Mucosa of descending colon (tissue), 3 donors: ENCODE data around the gene ALDH1A2. TPM values are rescaled to one million over a fixed set of nuclear protein-coding genes. Genes with fewer than 3 reads are reported as not detected.

Source experiments
- ATAC-seq: fragments of 200-7000 bp; cut with Tn5 transposase; one replicate; pipeline ENCODE4 v1.9.1; 2020; ENCODE audit warnings: mild to moderate bottlenecking, moderate library complexity
- DNase-seq, 3 donors: peaks; one replicate each; pipeline ENCODE4 v3.0.0-alpha.2; 2020
- H3K36me3 ChIP-seq: fragments of 200-600 bp; one replicate; pipeline ENCODE4 v1.8.0; 2021; ENCODE audit warnings: low read depth, mild to moderate bottlenecking
- H3K4me1 ChIP-seq: fragments of 200-600 bp; one replicate; pipeline ENCODE4 v1.8.0; 2021; ENCODE audit warnings: low read depth, mild to moderate bottlenecking
- H3K4me3 ChIP-seq: fragments of 200-600 bp; one replicate; pipeline ENCODE4 v1.8.0; 2021; ENCODE audit warnings: mild to moderate bottlenecking
- H3K9me3 ChIP-seq: fragments of 200-600 bp; one replicate; pipeline ENCODE4 v1.8.0; 2021; ENCODE audit warnings: mild to moderate bottlenecking
- intact Hi-C, 2 donors: fragments of 100-400 bp; cut with DNase I in 1 of 2; cut with micrococcal nuclease in 1 of 2; formaldehyde crosslinking; loops; one replicate each; pipeline versions ENCODE4 v1.11.0 to v1.11.1; 2022; cut with DNase I, micrococcal nuclease
- total RNA-seq, 3 donors: library from RNA; stranded (reverse); fragmentation: NEBNext Ultra II Directional in 2 of 3; extraction: Animal tissue kit (Norgen Biotek cat#: 25700) in 2 of 3; gene quantifications; one replicate each; pipeline versions ENCODE4 v1.2.1 to v1.2.4, GENCODE V29; 2021 to 2023
- TF ChIP-seq, protein P1 (sequence below): fragments of 200-600 bp; IDR thresholded peaks from one replicate; pipeline ENCODE4 v1.8.0; 2022; ENCODE audit warnings: antibody characterized with exemption, mild to moderate bottlenecking
- donor health status: DM: no; HTN: no; CAD: no; lungs with moderate emphysema.
- donor health status: DM: no; HTN: no; CAD: no.
- donor health status: DM: no; HTN: yes; CAD: no.

The ALDH1A2 gene
- total RNA-seq, 3 donors from 2014 or later: 0.55 to 8.6 (median 4.3) TPM

GRCh38 chr15:58026552-58026951 is 39.0 kb downstream of the ALDH1A2 start:
- intact Hi-C loops: loop anchor here in 1 of 2 donors (10.0 kb wide), 1 partner anchor 378 kb away; no protein-coding TSS in a partner anchor
- H3K9me3 ChIP-seq: peaks cover 35% of the 10 kb centered on the region
- H3K4me3 ChIP-seq: no peak overlapping the region
- H3K36me3 ChIP-seq: no peaks in the 10 kb centered on the region
- DNase-seq (peak in 1 of 3 donors; percentile 27), ATAC-seq (no peak)
- H3K4me1 ChIP-seq: no peaks in the 10 kb centered on the region
- TF ChIP-seq, protein P1, sequence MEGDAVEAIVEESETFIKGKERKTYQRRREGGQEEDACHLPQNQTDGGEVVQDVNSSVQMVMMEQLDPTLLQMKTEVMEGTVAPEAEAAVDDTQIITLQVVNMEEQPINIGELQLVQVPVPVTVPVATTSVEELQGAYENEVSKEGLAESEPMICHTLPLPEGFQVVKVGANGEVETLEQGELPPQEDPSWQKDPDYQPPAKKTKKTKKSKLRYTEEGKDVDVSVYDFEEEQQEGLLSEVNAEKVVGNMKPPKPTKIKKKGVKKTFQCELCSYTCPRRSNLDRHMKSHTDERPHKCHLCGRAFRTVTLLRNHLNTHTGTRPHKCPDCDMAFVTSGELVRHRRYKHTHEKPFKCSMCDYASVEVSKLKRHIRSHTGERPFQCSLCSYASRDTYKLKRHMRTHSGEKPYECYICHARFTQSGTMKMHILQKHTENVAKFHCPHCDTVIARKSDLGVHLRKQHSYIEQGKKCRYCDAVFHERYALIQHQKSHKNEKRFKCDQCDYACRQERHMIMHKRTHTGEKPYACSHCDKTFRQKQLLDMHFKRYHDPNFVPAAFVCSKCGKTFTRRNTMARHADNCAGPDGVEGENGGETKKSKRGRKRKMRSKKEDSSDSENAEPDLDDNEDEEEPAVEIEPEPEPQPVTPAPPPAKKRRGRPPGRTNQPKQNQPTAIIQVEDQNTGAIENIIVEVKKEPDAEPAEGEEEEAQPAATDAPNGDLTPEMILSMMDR: no peak

GRCh38 chr15:58026051-58026450 is 39.5 kb downstream of the ALDH1A2 start:
- Histone ChIP-seq H3K9me3 (peaks cover 35% of the 10 kb centered on the region), H3K36me3 (no peaks in the 10 kb centered on the region), H3K4me1 (no peaks in the 10 kb centered on the region), H3K4me3 (no peak overlapping the region)
- intact Hi-C loops: loop anchor here in 1 of 2 donors (10.0 kb wide), 1 partner anchor 379 kb away; no protein-coding TSS in a partner anchor
- TF ChIP-seq, protein P1: no peak
- no peak for ATAC-seq
- no peak for DNase-seq

- DNase-seq: peak in 1 of 3 donors; percentile 20
- Histone ChIP-seq H3K4me1 (no peaks in the 10 kb centered on the region), H3K9me3 (peaks cover 26% of the 10 kb centered on the region), H3K36me3 (no peaks in the 10 kb centered on the region), H3K4me3 (no peak overlapping the region)
- intact Hi-C loops: loop anchor here in 1 of 2 donors (10.0 kb wide), 1 partner anchor 383 kb away; no protein-coding TSS in a partner anchor
- TF ChIP-seq, protein P1: no peak
- no peak for ATAC-seq
Measured at GRCh38 chr15:58021332-58022230, 43.9 kb downstream of the ALDH1A2 start.

DNA sequence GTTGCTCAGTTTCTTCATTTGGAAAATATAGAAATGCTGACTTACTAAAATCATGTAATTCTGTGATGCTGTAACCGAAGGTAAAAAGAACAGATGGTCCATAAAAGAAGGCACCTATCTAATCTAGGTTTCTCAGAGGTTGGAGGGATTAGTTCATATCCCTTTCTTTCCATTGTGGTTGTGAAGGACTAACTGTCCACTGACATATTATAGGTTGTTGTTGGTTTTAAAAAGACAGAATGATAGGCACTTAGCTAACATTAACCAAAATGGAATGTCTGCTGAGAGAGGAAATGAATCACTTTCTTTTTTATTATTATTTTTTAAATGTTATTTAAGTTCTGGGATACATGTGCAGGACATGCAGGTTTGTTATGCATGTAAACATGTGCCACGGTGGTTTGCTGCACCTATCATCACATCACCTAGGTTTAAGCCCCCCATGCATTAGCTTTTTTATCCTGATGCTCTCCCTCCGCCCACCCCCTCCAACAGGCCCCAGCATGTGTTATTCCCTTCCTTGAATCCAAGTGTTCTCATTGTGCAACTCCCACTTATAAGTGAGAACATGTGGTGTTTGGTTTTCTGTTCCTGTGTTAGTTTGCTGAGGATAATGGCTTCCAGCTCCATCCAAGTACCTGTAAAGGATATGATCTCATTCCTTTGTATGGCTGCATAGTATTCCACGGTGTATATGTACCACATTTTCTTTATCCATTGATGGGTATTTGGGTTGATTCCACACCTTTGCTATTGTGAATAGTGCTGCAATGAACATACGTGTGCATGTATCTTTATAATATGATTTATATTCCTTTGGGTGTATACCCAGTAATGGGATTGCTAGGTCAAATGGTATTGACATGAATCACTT is 45.8 kb downstream of the ALDH1A2 start:
- ATAC-seq (no peak), DNase-seq (no peak)
- TF ChIP-seq, protein P1: no peak
- Histone ChIP-seq H3K36me3 (no peaks in the 10 kb centered on the region), H3K9me3 (peaks cover 8% of the 10 kb centered on the region), H3K4me3 (no peak overlapping the region), H3K4me1 (no peaks in the 10 kb centered on the region)
- intact Hi-C loops: loop anchor here in 1 of 2 donors (10.0 kb wide), 1 partner anchor 385 kb away; no protein-coding TSS in a partner anchor

- intact Hi-C loops: no loop called here
- no peak for DNase-seq
- H3K9me3 ChIP-seq: no peaks in the 10 kb centered on the region
Measured at GRCh38 chr15:58017869-58018268, 47.6 kb downstream of the ALDH1A2 start.

More at GRCh38 chr15:58017869-58018268, 47.6 kb downstream of the ALDH1A2 start:
- TF ChIP-seq, protein P1: no peak
- no peak for ATAC-seq
- no peaks in the 10 kb centered on the region for H3K36me3 ChIP-seq
- no peaks in the 10 kb centered on the region for H3K4me1 ChIP-seq
- no peak overlapping the region for H3K4me3 ChIP-seq
